Measurements from ENCODE around the gene CD6.

CD6 gene

GRCh38 chr11:60930394-60930793 lies 41.1 kb upstream of the CD6 start:
- no peak overlapping the region for H3K4me3 ChIP-seq (replicated peaks; ENCODE audit: insufficient read depth, low read length)
- DNase-seq (ENCODE audit: low read depth in 1 of 2, low spot score in 1 of 2): no peak
- H3K27me3 ChIP-seq (ENCODE audit: insufficient read depth, poor library complexity, severe bottlenecking): peaks cover 16% of the 10 kb centered on the region
- TF ChIP-seq, protein P1, sequence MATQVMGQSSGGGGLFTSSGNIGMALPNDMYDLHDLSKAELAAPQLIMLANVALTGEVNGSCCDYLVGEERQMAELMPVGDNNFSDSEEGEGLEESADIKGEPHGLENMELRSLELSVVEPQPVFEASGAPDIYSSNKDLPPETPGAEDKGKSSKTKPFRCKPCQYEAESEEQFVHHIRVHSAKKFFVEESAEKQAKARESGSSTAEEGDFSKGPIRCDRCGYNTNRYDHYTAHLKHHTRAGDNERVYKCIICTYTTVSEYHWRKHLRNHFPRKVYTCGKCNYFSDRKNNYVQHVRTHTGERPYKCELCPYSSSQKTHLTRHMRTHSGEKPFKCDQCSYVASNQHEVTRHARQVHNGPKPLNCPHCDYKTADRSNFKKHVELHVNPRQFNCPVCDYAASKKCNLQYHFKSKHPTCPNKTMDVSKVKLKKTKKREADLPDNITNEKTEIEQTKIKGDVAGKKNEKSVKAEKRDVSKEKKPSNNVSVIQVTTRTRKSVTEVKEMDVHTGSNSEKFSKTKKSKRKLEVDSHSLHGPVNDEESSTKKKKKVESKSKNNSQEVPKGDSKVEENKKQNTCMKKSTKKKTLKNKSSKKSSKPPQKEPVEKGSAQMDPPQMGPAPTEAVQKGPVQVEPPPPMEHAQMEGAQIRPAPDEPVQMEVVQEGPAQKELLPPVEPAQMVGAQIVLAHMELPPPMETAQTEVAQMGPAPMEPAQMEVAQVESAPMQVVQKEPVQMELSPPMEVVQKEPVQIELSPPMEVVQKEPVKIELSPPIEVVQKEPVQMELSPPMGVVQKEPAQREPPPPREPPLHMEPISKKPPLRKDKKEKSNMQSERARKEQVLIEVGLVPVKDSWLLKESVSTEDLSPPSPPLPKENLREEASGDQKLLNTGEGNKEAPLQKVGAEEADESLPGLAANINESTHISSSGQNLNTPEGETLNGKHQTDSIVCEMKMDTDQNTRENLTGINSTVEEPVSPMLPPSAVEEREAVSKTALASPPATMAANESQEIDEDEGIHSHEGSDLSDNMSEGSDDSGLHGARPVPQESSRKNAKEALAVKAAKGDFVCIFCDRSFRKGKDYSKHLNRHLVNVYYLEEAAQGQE (IDR thresholded peaks at IDR 0.05; ENCODE audit: insufficient replicate concordance, low read depth): no peak
- no peak for TF ChIP-seq GABPA (IDR thresholded peaks at IDR 0.05; ENCODE audit: low read depth)
- TF ChIP-seq CTCF (IDR thresholded peaks at IDR 0.05; ENCODE audit: insufficient read depth, low read length): no peak
- no peak for TF ChIP-seq SPI1 (IDR thresholded peaks at IDR 0.05; ENCODE audit: borderline replicate concordance, low read depth)
- TF ChIP-seq POLR2AphosphoS5 (IDR thresholded peaks at IDR 0.05; ENCODE audit: low read depth): no peak
- no peak overlapping the region for H3K27ac ChIP-seq (replicated peaks)

DNA sequence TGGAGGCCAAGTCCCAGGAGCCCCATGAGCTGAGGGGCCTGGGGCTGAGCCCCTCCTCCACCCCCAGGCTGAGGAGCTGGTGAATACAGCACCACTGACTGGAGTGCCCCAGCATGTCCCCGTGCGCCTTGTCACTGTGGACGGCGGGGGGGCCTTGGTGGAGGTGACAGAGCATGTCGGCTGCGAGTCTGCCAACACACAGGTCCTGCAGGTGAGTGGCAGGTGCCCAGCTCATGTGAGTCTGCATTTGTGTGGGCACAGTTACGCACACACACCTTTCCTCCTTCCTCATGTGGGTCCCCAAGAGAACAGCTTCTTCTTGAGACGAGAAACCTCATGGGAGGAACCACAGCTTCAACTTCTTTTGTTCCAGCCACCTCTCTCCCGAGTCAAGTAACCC lies 39.6 kb upstream of the CD6 start:
- no peak for DNase-seq (ENCODE audit: low read depth in 1 of 2, low spot score in 1 of 2)
- TF ChIP-seq POLR2AphosphoS5 (IDR thresholded peaks at IDR 0.05; ENCODE audit: low read depth): no peak
- TF ChIP-seq GABPA (IDR thresholded peaks at IDR 0.05; ENCODE audit: low read depth): no peak
- TF ChIP-seq, protein P1 (IDR thresholded peaks at IDR 0.05; ENCODE audit: insufficient replicate concordance, low read depth): no peak
- TF ChIP-seq SPI1 (IDR thresholded peaks at IDR 0.05; ENCODE audit: borderline replicate concordance, low read depth): no peak
- TF ChIP-seq CTCF (IDR thresholded peaks at IDR 0.05; ENCODE audit: insufficient read depth, low read length): no peak
- H3K27me3 ChIP-seq (ENCODE audit: insufficient read depth, poor library complexity, severe bottlenecking): peaks cover 4% of the 10 kb centered on the region
- no peak overlapping the region for H3K27ac ChIP-seq (replicated peaks)
- no peak overlapping the region for H3K4me3 ChIP-seq (replicated peaks; ENCODE audit: insufficient read depth, low read length)

DNA sequence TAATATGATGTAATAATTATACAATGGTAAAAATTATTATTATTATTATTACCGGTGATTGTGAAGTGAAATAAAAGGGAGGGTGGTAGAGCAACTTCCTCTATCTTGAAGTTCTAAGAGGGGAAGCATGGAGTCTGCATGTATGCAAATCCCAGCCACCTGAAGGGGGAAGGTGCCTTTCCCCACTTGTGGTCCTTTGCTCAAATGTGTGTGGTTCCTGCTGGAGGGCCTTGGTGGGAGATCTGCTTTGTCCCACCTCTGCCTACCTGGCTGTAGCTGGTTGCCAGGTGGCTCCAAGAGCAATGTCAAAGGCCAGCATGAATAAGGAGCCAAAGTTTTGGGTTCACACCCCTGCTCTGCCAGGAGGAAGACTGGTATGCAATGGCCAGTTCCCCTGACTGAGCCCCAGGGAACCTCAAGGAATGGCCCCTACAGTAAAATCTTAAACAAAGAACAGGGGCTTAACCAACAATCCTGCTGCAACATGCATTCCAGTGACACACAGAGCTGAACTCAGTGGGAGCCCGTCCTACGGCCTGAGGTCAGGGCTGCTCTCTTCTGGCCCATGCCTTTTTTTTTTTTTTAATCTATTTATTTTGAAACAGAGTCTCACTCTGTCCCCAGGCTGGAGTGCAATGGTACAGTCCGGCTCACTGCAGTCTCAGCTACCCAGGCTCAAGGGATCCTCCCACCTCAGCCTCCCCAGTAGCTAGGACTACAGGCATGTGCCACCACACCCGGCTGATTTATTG lies 38.7 kb upstream of the CD6 start:
- Histone ChIP-seq H3K27ac (replicated peaks) (no peak overlapping the region), H3K27me3 (ENCODE audit: insufficient read depth, poor library complexity, severe bottlenecking) (peaks cover 3% of the 10 kb centered on the region), H3K4me3 (replicated peaks; ENCODE audit: insufficient read depth, low read length) (no peak overlapping the region)
- TF ChIP-seq POLR2AphosphoS5 (IDR thresholded peaks at IDR 0.05; ENCODE audit: low read depth) (no peak), SPI1 (IDR thresholded peaks at IDR 0.05; ENCODE audit: borderline replicate concordance, low read depth) (no peak), GABPA (IDR thresholded peaks at IDR 0.05; ENCODE audit: low read depth) (no peak), CTCF (IDR thresholded peaks at IDR 0.05; ENCODE audit: insufficient read depth, low read length) (no peak)
- TF ChIP-seq, protein P1 (IDR thresholded peaks at IDR 0.05; ENCODE audit: insufficient replicate concordance, low read depth): no peak
- no peak for DNase-seq (ENCODE audit: low read depth in 1 of 2, low spot score in 1 of 2)

All from HL-60 (cell line).